GM23338 (cell line): ENCODE results near the gene SEC14L6. TPM values are rescaled to one million over a fixed set of nuclear protein-coding genes. Genes with fewer than 3 reads are reported as not detected.

Source experiments
- ATAC-seq: fragments of 200-7000 bp; cut with Tn5 transposase; 3 replicates; pipeline ENCODE4 v1.9.1; 2020
- DNase-seq: peaks from one replicate; pipeline ENCODE4 v3.0.0-alpha.2; 2015; ENCODE audit warnings: low spot score
- H2AFZ ChIP-seq: fragments of 200-600 bp; sonication (generic); 2 replicates; pipeline ENCODE4 v1.8.0; 2016; ENCODE audit warnings: antibody characterized with exemption, mild to moderate bottlenecking, moderate library complexity
- H3F3A ChIP-seq: fragments of 200-600 bp; sonication (generic); replicated peaks from 2 replicates; pipeline ENCODE4 v1.8.0; 2017; ENCODE audit warnings: antibody characterized with exemption, mixed run types, low read depth
- H3K27ac ChIP-seq: fragments of 200-600 bp; sonication (generic); 2 replicates; pipeline ENCODE4 v1.6.1; 2016; ENCODE audit warnings: low read depth
- H3K27me3 ChIP-seq: fragments of 200-600 bp; sonication (generic); 2 replicates; pipeline ENCODE4 v1.8.0; 2016; ENCODE audit warnings: mild to moderate bottlenecking, mixed run types, moderate library complexity; ENCODE audit not compliant: insufficient read depth
- H3K36me3 ChIP-seq: fragments of 200-600 bp; sonication (generic); 2 replicates; pipeline ENCODE4 v1.8.0; 2016; ENCODE audit warnings: mild to moderate bottlenecking; ENCODE audit not compliant: insufficient read depth
- H3K4me1 ChIP-seq: fragments of 200-600 bp; sonication (generic); 2 replicates; pipeline ENCODE4 v1.8.0; 2016; ENCODE audit warnings: mild to moderate bottlenecking, moderate library complexity; ENCODE audit not compliant: insufficient read depth
- H3K4me2 ChIP-seq: fragments of 200-600 bp; sonication (generic); 2 replicates; pipeline ENCODE4 v1.7.1; 2017; ENCODE audit warnings: mixed run types
- H3K4me3 ChIP-seq: fragments of 200-600 bp; sonication (generic); 2 replicates; pipeline ENCODE4 v1.6.1; 2016; ENCODE audit warnings: mixed run types
- H3K79me2 ChIP-seq: fragments of 200-600 bp; sonication (generic); replicated peaks from 2 replicates; pipeline ENCODE4 v1.8.0; 2017; ENCODE audit warnings: mild to moderate bottlenecking; ENCODE audit not compliant: insufficient read depth
- H3K9me2 ChIP-seq: fragments of 200-600 bp; sonication (generic); 2 replicates; pipeline ENCODE4 v1.8.0; 2017; ENCODE audit not compliant: insufficient read depth
- H4K20me1 ChIP-seq: fragments of 200-600 bp; sonication (generic); replicated peaks from 2 replicates; pipeline ENCODE4 v1.8.0; 2017; ENCODE audit warnings: mild to moderate bottlenecking; ENCODE audit not compliant: insufficient read depth
- H3K27ac Mint-ChIP-seq: 2 replicates; pipeline ENCODE4 v1.8.0; 2020; ENCODE audit warnings: inconsistent platforms, mild to moderate bottlenecking, moderate library complexity, mixed read lengths
- H3K27me3 Mint-ChIP-seq: 3 replicates; pipeline ENCODE4 v1.8.0; 2022; ENCODE audit warnings: low read depth, mild to moderate bottlenecking, moderate library complexity, mixed read lengths, inconsistent platforms; ENCODE audit not compliant: insufficient read depth, poor library complexity
- H3K36me3 Mint-ChIP-seq: 3 replicates; pipeline ENCODE4 v1.8.0; 2021; ENCODE audit warnings: low read depth, mild to moderate bottlenecking, inconsistent platforms, moderate library complexity, mixed read lengths
- H3K4me1 Mint-ChIP-seq: 3 replicates; pipeline ENCODE4 v1.8.0; 2020; ENCODE audit warnings: mild to moderate bottlenecking, inconsistent platforms, mixed read lengths
- H3K4me3 Mint-ChIP-seq: 3 replicates; pipeline ENCODE4 v1.8.0; 2021; ENCODE audit warnings: moderate library complexity, mild to moderate bottlenecking, inconsistent platforms, mixed read lengths
- H3K9me3 Mint-ChIP-seq: 3 replicates; pipeline ENCODE4 v1.8.0; 2020; ENCODE audit warnings: moderate library complexity, mild to moderate bottlenecking, inconsistent platforms, mixed read lengths
- CREB1 ChIP-seq: fragments of 250-450 bp; sonication (Bioruptor Pico); IDR thresholded peaks from 2 replicates; pipeline ENCODE4 v1.5.0; 2020; ENCODE audit warnings: low read depth, mild to moderate bottlenecking, moderate library complexity
- EZH2 ChIP-seq: fragments of 200-600 bp; sonication (generic); IDR thresholded peaks from one replicate; pipeline ENCODE4 v1.8.0; 2017; ENCODE audit warnings: antibody characterized with exemption, mild to moderate bottlenecking, low read depth; ENCODE audit not compliant: unreplicated experiment
- EZH2phosphoT487 ChIP-seq: fragments of 200-600 bp; sonication (generic); IDR thresholded peaks from one replicate; pipeline ENCODE4 v1.8.1; 2018; ENCODE audit warnings: antibody characterized with exemption; ENCODE audit not compliant: unreplicated experiment
- JUNB ChIP-seq: IDR thresholded peaks from one replicate; pipeline ENCODE4 v1.6.1; 2016; ENCODE audit warnings: antibody characterized with exemption; ENCODE audit not compliant: unreplicated experiment
- NANOG ChIP-seq: IDR thresholded peaks from 2 replicates; pipeline ENCODE4 v1.6.1; 2016; ENCODE audit warnings: antibody characterized with exemption, borderline replicate concordance
- POLR2AphosphoS5 ChIP-seq: IDR thresholded peaks from 2 replicates; pipeline ENCODE4 v1.6.1; 2016; ENCODE audit warnings: antibody characterized with exemption, low read depth
- STAT1 ChIP-seq: IDR thresholded peaks from one replicate; pipeline ENCODE4 v1.6.1; 2016; ENCODE audit warnings: antibody characterized with exemption; ENCODE audit not compliant: unreplicated experiment
- ZNF114 ChIP-seq: fragments of 250-450 bp; sonication (Bioruptor Pico); IDR thresholded peaks from 2 replicates; pipeline ENCODE4 v1.5.0; 2020; ENCODE audit warnings: mild to moderate bottlenecking, moderate library complexity
- polyA plus RNA-seq: library from polyadenylated mRNA; unstranded; fragments of >200 nt; fragmentation: Nextera tagmentation; extraction: Ambion mirVana; gene quantifications from 2 replicates; pipeline ENCODE4 v1.2.1, GENCODE V29; 2016
- total RNA-seq: library from RNA; depleted of rRNA; stranded (reverse); fragments of >200 nt; shearing (Covaris generic); gene quantifications from 2 replicates; pipeline ENCODE4 v1.2.3, GENCODE V29; 2014
- TF ChIP-seq, protein P1 (sequence below): IDR thresholded peaks from 2 replicates; pipeline ENCODE4 v1.6.1; 2016; ENCODE audit warnings: antibody characterized with exemption
- TF ChIP-seq, protein P2 (sequence below): IDR thresholded peaks from one replicate; pipeline ENCODE4 v1.6.1; 2018; ENCODE audit warnings: antibody characterized with exemption; ENCODE audit not compliant: unreplicated experiment
- TF ChIP-seq, protein P3 (sequence below), 2 experiments: fragments of 200-600 bp in 1 of 2; sonication (generic) in 1 of 2; conservative IDR thresholded peaks; 2 replicates each; pipeline versions ENCODE4 v1.5.1 to v1.6.1; 2016 to 2017; ENCODE audit warnings: antibody characterized with exemption in 2 of 2, low read depth in 2 of 2, mild to moderate bottlenecking in 2 of 2, moderate library complexity in 1 of 2

The SEC14L6 gene
- total and polyA plus RNA-seq, 2 experiments from 2014 or later, result 0.84 to 2.1 TPM

DNA sequence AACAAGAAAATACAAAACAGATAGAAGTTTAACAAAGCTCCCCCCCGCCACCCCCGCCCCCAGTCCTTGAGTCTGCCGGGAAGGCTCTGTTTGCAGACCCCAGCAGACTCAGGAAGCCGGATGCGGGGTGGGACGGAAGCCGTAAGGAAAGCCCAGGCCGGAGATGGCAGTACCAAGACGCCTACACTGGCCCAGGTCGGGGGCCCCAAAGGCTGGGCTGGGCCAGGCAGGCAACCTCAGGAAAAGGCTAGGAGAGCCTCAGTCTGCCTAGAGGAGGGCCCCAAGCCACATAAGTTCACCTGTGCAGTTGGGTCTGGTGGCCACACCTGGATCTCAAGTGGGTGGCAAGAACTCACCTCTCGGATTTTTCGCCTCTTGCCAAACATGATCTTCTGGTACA, 31.9 kb upstream of the SEC14L6 start:
- H3K79me2 ChIP-seq, result no peaks in the 10 kb centered on the region
- ATAC-seq, result no peak
- H2AFZ ChIP-seq, result no peak overlapping the region
- H3F3A ChIP-seq, result peaks cover 9% of the 10 kb centered on the region
- no peak overlapping the region for H3K4me3 ChIP-seq
- no peak for DNase-seq
- no peaks in the 10 kb centered on the region; the same call in 1 of the 2 replicates for H4K20me1 ChIP-seq
- no peaks in the 10 kb centered on the region for H3K9me3 Mint-ChIP-seq
- no peak overlapping the region for H3K4me3 Mint-ChIP-seq
- H3K4me2 ChIP-seq, result no peak overlapping the region
- H3K4me1 Mint-ChIP-seq, result peaks cover 5% of the 10 kb centered on the region
- H3K36me3 Mint-ChIP-seq, result peaks cover 72% of the 10 kb centered on the region
- H3K9me2 ChIP-seq, result no peaks in the 10 kb centered on the region
- peaks cover 21% of the 10 kb centered on the region; the same call in 1 of the 2 replicates for H3K36me3 ChIP-seq
- TF ChIP-seq, protein P1, sequence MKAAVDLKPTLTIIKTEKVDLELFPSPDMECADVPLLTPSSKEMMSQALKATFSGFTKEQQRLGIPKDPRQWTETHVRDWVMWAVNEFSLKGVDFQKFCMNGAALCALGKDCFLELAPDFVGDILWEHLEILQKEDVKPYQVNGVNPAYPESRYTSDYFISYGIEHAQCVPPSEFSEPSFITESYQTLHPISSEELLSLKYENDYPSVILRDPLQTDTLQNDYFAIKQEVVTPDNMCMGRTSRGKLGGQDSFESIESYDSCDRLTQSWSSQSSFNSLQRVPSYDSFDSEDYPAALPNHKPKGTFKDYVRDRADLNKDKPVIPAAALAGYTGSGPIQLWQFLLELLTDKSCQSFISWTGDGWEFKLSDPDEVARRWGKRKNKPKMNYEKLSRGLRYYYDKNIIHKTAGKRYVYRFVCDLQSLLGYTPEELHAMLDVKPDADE, result no peak
- TF ChIP-seq, protein P2, sequence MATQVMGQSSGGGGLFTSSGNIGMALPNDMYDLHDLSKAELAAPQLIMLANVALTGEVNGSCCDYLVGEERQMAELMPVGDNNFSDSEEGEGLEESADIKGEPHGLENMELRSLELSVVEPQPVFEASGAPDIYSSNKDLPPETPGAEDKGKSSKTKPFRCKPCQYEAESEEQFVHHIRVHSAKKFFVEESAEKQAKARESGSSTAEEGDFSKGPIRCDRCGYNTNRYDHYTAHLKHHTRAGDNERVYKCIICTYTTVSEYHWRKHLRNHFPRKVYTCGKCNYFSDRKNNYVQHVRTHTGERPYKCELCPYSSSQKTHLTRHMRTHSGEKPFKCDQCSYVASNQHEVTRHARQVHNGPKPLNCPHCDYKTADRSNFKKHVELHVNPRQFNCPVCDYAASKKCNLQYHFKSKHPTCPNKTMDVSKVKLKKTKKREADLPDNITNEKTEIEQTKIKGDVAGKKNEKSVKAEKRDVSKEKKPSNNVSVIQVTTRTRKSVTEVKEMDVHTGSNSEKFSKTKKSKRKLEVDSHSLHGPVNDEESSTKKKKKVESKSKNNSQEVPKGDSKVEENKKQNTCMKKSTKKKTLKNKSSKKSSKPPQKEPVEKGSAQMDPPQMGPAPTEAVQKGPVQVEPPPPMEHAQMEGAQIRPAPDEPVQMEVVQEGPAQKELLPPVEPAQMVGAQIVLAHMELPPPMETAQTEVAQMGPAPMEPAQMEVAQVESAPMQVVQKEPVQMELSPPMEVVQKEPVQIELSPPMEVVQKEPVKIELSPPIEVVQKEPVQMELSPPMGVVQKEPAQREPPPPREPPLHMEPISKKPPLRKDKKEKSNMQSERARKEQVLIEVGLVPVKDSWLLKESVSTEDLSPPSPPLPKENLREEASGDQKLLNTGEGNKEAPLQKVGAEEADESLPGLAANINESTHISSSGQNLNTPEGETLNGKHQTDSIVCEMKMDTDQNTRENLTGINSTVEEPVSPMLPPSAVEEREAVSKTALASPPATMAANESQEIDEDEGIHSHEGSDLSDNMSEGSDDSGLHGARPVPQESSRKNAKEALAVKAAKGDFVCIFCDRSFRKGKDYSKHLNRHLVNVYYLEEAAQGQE, result no peak
- TF ChIP-seq CREB1 (CRISPR knock-in tag), result no peak
- TF ChIP-seq EZH2, result no peak
- TF ChIP-seq NANOG, result no peak
- TF ChIP-seq STAT1, result no peak
- no peak for TF ChIP-seq ZNF114 (CRISPR knock-in tag)
- TF ChIP-seq EZH2phosphoT487, result no peak
- peaks cover 9% of the 10 kb centered on the region for H3K27me3 Mint-ChIP-seq
- peaks cover 6% of the 10 kb centered on the region; the same call in 1 of the 2 replicates for H3K4me1 ChIP-seq
- no peak overlapping the region for H3K27ac Mint-ChIP-seq
- H3K27ac ChIP-seq, result no peak overlapping the region
- no peaks in the 10 kb centered on the region for H3K27me3 ChIP-seq

DNA sequence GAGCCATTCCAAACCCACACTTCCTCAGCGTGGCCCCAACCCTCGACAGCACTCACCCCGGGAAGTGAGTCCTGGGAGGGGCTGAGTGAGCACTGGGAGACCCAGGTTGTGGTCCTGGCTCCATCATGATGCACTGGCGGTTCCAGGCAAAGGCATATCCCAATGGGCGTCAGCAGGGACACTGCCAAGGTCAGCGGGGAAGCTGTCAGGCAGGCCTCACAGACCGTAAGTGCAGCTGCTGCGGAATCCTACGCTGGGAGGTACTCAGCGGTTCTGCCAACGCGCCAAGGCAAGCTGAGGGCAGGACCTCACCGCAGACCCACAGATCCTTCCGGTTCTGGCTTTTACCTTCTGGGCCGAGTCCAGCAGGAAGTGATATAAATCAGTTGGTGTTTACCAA, 29.3 kb upstream of the SEC14L6 start:
- H3K4me1 Mint-ChIP-seq, result peaks cover 19% of the 10 kb centered on the region
- no peaks in the 10 kb centered on the region; the same call in 1 of the 2 replicates for H4K20me1 ChIP-seq
- no peaks in the 10 kb centered on the region for H3K9me2 ChIP-seq
- H3K79me2 ChIP-seq, result no peaks in the 10 kb centered on the region
- H3K27me3 ChIP-seq, result no peaks in the 10 kb centered on the region
- H3K9me3 Mint-ChIP-seq, result no peaks in the 10 kb centered on the region
- H3K27ac ChIP-seq, result no peak overlapping the region
- H3K4me2 ChIP-seq, result no peak overlapping the region
- H3F3A ChIP-seq, result peaks cover 9% of the 10 kb centered on the region
- H3K4me1 ChIP-seq, result peaks cover 9% of the 10 kb centered on the region; the same call in 1 of the 2 replicates
- H3K36me3 Mint-ChIP-seq, result peaks cover 51% of the 10 kb centered on the region
- H2AFZ ChIP-seq, result no peak overlapping the region
- ATAC-seq, result no peak
- H3K27me3 Mint-ChIP-seq, result peaks cover 14% of the 10 kb centered on the region
- H3K4me3 Mint-ChIP-seq, result no peak overlapping the region
- peaks cover 18% of the 10 kb centered on the region; the same call in 1 of the 2 replicates for H3K36me3 ChIP-seq
- H3K27ac Mint-ChIP-seq, result no peak overlapping the region
- no peak for DNase-seq
- no peak overlapping the region for H3K4me3 ChIP-seq
- TF ChIP-seq JUNB, result no peak
- TF ChIP-seq, protein P1, result no peak
- TF ChIP-seq, protein P2, result no peak
- TF ChIP-seq POLR2AphosphoS5, result no peak
- no peak for TF ChIP-seq ZNF114 (CRISPR knock-in tag)
- no peak for TF ChIP-seq EZH2
- TF ChIP-seq NANOG, result no peak
- TF ChIP-seq, protein P3, sequence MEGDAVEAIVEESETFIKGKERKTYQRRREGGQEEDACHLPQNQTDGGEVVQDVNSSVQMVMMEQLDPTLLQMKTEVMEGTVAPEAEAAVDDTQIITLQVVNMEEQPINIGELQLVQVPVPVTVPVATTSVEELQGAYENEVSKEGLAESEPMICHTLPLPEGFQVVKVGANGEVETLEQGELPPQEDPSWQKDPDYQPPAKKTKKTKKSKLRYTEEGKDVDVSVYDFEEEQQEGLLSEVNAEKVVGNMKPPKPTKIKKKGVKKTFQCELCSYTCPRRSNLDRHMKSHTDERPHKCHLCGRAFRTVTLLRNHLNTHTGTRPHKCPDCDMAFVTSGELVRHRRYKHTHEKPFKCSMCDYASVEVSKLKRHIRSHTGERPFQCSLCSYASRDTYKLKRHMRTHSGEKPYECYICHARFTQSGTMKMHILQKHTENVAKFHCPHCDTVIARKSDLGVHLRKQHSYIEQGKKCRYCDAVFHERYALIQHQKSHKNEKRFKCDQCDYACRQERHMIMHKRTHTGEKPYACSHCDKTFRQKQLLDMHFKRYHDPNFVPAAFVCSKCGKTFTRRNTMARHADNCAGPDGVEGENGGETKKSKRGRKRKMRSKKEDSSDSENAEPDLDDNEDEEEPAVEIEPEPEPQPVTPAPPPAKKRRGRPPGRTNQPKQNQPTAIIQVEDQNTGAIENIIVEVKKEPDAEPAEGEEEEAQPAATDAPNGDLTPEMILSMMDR (conservative IDR thresholded peaks at IDR 0.05; ENCODE audit: low read depth in 2 of 2), result no peak
